Smooth muscle cell (in vitro differentiated cells): ENCODE results near the gene DOCK9. TPM values are rescaled to one million over a fixed set of nuclear protein-coding genes. Genes with fewer than 3 reads are reported as not detected.

Source experiments
- DNase-seq: peaks from one replicate; lab custom pipeline; 2025; ENCODE audit not compliant: unreplicated experiment; lab: John Stamatoyannopoulos, UW
- H2AFZ ChIP-seq: fragments of 200-600 bp; sonication (generic); 2 replicates; pipeline ENCODE4 v1.6.0; 2016; ENCODE audit warnings: antibody characterized with exemption, low read depth, mild to moderate bottlenecking
- H3F3A ChIP-seq: fragments of 200-600 bp; sonication (generic); 2 replicates; pipeline ENCODE4 v1.6.0; 2017; ENCODE audit warnings: antibody characterized with exemption, low read depth
- H3K27ac ChIP-seq: fragments of 200-600 bp; sonication (generic); 2 replicates; pipeline ENCODE4 v1.5.1; 2016; ENCODE audit warnings: low read depth, mild to moderate bottlenecking
- H3K27me3 ChIP-seq: fragments of 200-600 bp; sonication (generic); 2 replicates; pipeline ENCODE4 v1.6.1; 2016; ENCODE audit warnings: low read depth, mild to moderate bottlenecking
- H3K36me3 ChIP-seq: fragments of 200-600 bp; sonication (generic); 2 replicates; pipeline ENCODE4 v1.5.1; 2016; ENCODE audit warnings: low read depth
- H3K4me1 ChIP-seq: fragments of 200-600 bp; sonication (generic); 2 replicates; pipeline ENCODE4 v1.5.1; 2016; ENCODE audit warnings: low read depth
- H3K4me2 ChIP-seq: fragments of 200-600 bp; sonication (generic); 2 replicates; pipeline ENCODE4 v1.6.0; 2016; ENCODE audit warnings: mild to moderate bottlenecking
- H3K4me3 ChIP-seq: fragments of 200-600 bp; sonication (generic); 2 replicates; pipeline ENCODE4 v1.5.1; 2016; ENCODE audit warnings: mild to moderate bottlenecking
- H3K79me2 ChIP-seq: fragments of 200-600 bp; sonication (generic); 2 replicates; pipeline ENCODE4 v1.6.0; 2016; ENCODE audit warnings: low read depth, mild to moderate bottlenecking
- H3K9ac ChIP-seq: fragments of 200-600 bp; sonication (generic); 2 replicates; pipeline ENCODE4 v1.6.0; 2016; ENCODE audit warnings: low read depth
- H3K9me3 ChIP-seq: fragments of 200-600 bp; sonication (generic); replicated peaks from 2 replicates; pipeline ENCODE4 v1.5.1; 2016; ENCODE audit warnings: low read depth
- H4K20me1 ChIP-seq: fragments of 200-600 bp; sonication (generic); 2 replicates; pipeline ENCODE4 v1.6.0; 2016; ENCODE audit warnings: low read depth
- CTCF ChIP-seq: fragments of 200-600 bp; sonication (generic); IDR thresholded peaks from 2 replicates; pipeline ENCODE4 v1.5.1; 2017; ENCODE audit warnings: borderline replicate concordance, mild to moderate bottlenecking, antibody characterized with exemption; ENCODE audit not compliant: insufficient read depth, poor library complexity, severe bottlenecking
- WGBS: methylation state at CpG from one replicate; pipeline ENCODE4 v1.1.7; 2016; ENCODE audit warnings: low lambda C conversion rate; 5-methylcytosine and 5-hydroxymethylcytosine counted together
- polyA plus RNA-seq: library from polyadenylated mRNA; unstranded; fragments of >200 nt; fragmentation: Nextera tagmentation; extraction: Ambion mirVana; gene quantifications from 2 replicates; pipeline ENCODE4 v1.2.1, GENCODE V29; 2016
- total RNA-seq: library from RNA; depleted of rRNA; stranded (reverse); fragments of >200 nt; gene quantifications from 2 replicates; pipeline ENCODE4 v1.2.3, GENCODE V29; 2014

Gene DOCK9
- total and polyA plus RNA-seq, 2 experiments from 2014 or later, result 5.7 to 25.1 TPM

DNA sequence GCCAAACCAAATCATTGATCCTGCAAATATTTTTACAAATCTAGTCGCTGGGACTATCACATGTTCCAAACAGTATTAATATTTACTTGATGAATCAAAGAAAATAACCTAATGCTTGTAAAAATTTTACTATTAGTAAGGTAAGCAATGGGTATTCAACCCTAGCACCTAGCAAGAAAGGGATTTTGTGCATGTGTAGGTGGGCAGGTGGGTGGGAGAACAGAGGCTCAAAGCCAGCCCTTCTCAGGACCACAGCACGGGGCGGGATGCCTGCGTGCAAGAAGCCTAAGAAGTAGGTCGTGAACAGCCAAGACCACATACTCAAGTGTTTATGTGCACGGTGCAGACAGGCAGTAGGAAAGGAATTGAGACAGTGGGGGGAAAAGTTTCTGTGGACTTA lies 26.6 kb downstream of the DOCK9 start:
- H3K9me3 ChIP-seq, result no peaks in the 10 kb centered on the region
- no peak overlapping the region for H3K4me2 ChIP-seq
- WGBS, result 94% methylated on average over 6 of the region's 6 CpGs
- DNase-seq, result no peak
- no peaks in the 10 kb centered on the region for H3F3A ChIP-seq
- TF ChIP-seq CTCF, result no peak
- no peaks in the 10 kb centered on the region for H3K27me3 ChIP-seq
- H3K79me2 ChIP-seq, result no peaks in the 10 kb centered on the region
- H3K4me3 ChIP-seq, result no peak overlapping the region
- H3K9ac ChIP-seq, result no peak overlapping the region
- no peaks in the 10 kb centered on the region for H4K20me1 ChIP-seq
- H3K27ac ChIP-seq, result no peak overlapping the region
- H3K36me3 ChIP-seq, result no peaks in the 10 kb centered on the region
- no peaks in the 10 kb centered on the region for H3K4me1 ChIP-seq
- H2AFZ ChIP-seq, result no peak overlapping the region

- H3K4me1 ChIP-seq, result no peaks in the 10 kb centered on the region
- H3K36me3 ChIP-seq, result no peaks in the 10 kb centered on the region
- 87% methylated on average over 7 of the region's 7 CpGs for WGBS
- no peak overlapping the region for H3K9ac ChIP-seq
- H3F3A ChIP-seq, result no peaks in the 10 kb centered on the region
- H3K4me2 ChIP-seq, result no peak overlapping the region
- H3K79me2 ChIP-seq, result no peaks in the 10 kb centered on the region
- TF ChIP-seq CTCF, result no peak
- no peak overlapping the region for H2AFZ ChIP-seq
- DNase-seq, result no peak
- no peaks in the 10 kb centered on the region for H3K9me3 ChIP-seq
- no peak overlapping the region for H3K4me3 ChIP-seq
- H3K27ac ChIP-seq, result no peak overlapping the region
- H4K20me1 ChIP-seq, result no peaks in the 10 kb centered on the region
- no peaks in the 10 kb centered on the region for H3K27me3 ChIP-seq
These were observed 27.2 kb downstream of the DOCK9 start for GRCh38 chr13:98950705-98951104.

DNA sequence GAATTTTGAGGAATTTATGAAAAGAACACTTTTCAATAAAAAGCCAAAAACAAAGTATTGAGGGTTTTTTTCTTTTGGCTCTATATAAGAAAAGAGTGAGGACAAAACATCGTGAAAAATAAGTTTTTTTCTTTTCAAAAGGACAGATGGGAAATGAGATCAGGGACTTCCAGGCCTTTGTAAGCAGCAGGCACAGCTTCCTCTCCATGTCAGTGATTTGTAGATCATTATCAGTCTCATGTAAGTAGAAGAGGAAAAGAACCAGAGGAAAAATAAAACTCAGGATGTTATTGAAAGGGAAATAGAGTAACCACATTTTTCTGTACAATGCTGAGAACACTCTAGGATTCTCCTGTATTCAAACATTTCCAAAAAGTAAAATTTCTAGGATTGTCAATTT lies 29.9 kb downstream of the DOCK9 start:
- H3K4me1 ChIP-seq, result no peaks in the 10 kb centered on the region

More for the DNA sequence above, 29.9 kb downstream of the DOCK9 start:
- Histone ChIP-seq H3K4me3 (no peak overlapping the region), H3K79me2 (no peaks in the 10 kb centered on the region), H2AFZ (no peak overlapping the region), H3K9ac (no peak overlapping the region), H3K9me3 (no peaks in the 10 kb centered on the region), H3K36me3 (no peaks in the 10 kb centered on the region), H3K27me3 (no peaks in the 10 kb centered on the region), H3K4me2 (no peak overlapping the region), H3K27ac (no peak overlapping the region), H3F3A (no peaks in the 10 kb centered on the region), H4K20me1 (no peaks in the 10 kb centered on the region)
- no peak for TF ChIP-seq CTCF
- WGBS, result 54% methylated on average over 1 of the region's 1 CpG
- DNase-seq, result no peak
